Fibroblast of the aortic adventitia (primary cell): ENCODE measurements around the gene SDHAF2. TPM values are rescaled to one million over a fixed set of nuclear protein-coding genes. Genes with fewer than 3 reads are reported as not detected.
"Not testable (repeated sequence)": the region's sequence is repeated elsewhere in the genome, so short reads cannot be mapped to it uniquely, and the experiment has no call there.

Experiments used
- DNase-seq: peaks from one replicate; pipeline ENCODE4 v3.0.0-alpha.2; 2010; ENCODE audit warnings: low read depth
- H3K4me3 ChIP-seq: 2 replicates; pipeline ENCODE4 v1.5.1; 2011; ENCODE audit warnings: low read depth, mild to moderate bottlenecking, control low read depth, low read length, moderate library complexity
- CTCF ChIP-seq: IDR thresholded peaks from 2 replicates; pipeline ENCODE4 v1.5.1; 2011; ENCODE audit warnings: mild to moderate bottlenecking, low read length, control low read depth, inconsistent platforms; ENCODE audit not compliant: insufficient read depth
- total RNA-seq: library from RNA; depleted of rRNA; stranded (reverse); fragments of >200 nt; gene quantifications from 2 replicates; pipeline ENCODE4 v1.2.3, GENCODE V29; 2012; ENCODE audit warnings: low replicate concordance

Gene SDHAF2
- total RNA-seq, 1 donor, result 51.5 TPM

GRCh38 chr11:61454520-61454919 lies 24.6 kb downstream of the SDHAF2 start:
- no peak for DNase-seq
- no peak overlapping the region for H3K4me3 ChIP-seq
- TF ChIP-seq CTCF, result no peak

- no peak for TF ChIP-seq CTCF
- H3K4me3 ChIP-seq, result no peak overlapping the region
- DNase-seq, result peak; percentile 86
Observed at GRCh38 chr11:61460474-61460881, 30.6 kb downstream of the SDHAF2 start.

GRCh38 chr11:61460986-61461385 lies 31.1 kb downstream of the SDHAF2 start:
- DNase-seq, result no peak
- no peak for TF ChIP-seq CTCF
- no peak overlapping the region for H3K4me3 ChIP-seq

GRCh38 chr11:61467602-61468001 lies 37.7 kb downstream of the SDHAF2 start:
- DNase-seq, H3K4me3 ChIP-seq: not testable (repeated sequence)

GRCh38 chr11:61468002-61468401 lies 38.1 kb downstream of the SDHAF2 start:
- no peak for DNase-seq
- TF ChIP-seq CTCF, result no peak
- H3K4me3 ChIP-seq, result no peak overlapping the region

- TF ChIP-seq CTCF, result no peak
- H3K4me3 ChIP-seq, result no peak overlapping the region
- peak; percentile 81 for DNase-seq
Observed at GRCh38 chr11:61472282-61472681, 42.4 kb downstream of the SDHAF2 start.

GRCh38 chr11:61472868-61473267 lies 42.9 kb downstream of the SDHAF2 start:
- no peak overlapping the region for H3K4me3 ChIP-seq
- no peak for TF ChIP-seq CTCF
- peak; percentile 95 for DNase-seq
